H9 (cell line): ENCODE measurements around the gene HOGA1. TPM values are rescaled to one million over a fixed set of nuclear protein-coding genes. Genes with fewer than 3 reads are reported as not detected.

ENCODE experiments used
- DNase-seq: peaks from one replicate; pipeline ENCODE4 v3.0.0-alpha.2; 2017
- H2AFZ ChIP-seq: one replicate; pipeline ENCODE4 v1.6.1; 2013; ENCODE audit warnings: mild to moderate bottlenecking, low read length, control low read depth, moderate library complexity
- H2AK5ac ChIP-seq: 2 replicates; pipeline ENCODE4 v1.6.1; 2013; ENCODE audit warnings: low read length, control low read depth, mixed read lengths; ENCODE audit not compliant: insufficient read length
- H2BK120ac ChIP-seq: one replicate; pipeline ENCODE4 v1.6.1; 2013; ENCODE audit warnings: low read depth, mild to moderate bottlenecking, low read length, control low read depth, inconsistent platforms; ENCODE audit not compliant: poor library complexity, severe bottlenecking
- H2BK12ac ChIP-seq: 2 replicates; pipeline ENCODE4 v1.6.1; 2013; ENCODE audit warnings: low read length, control low read depth, mixed read lengths, low read depth; ENCODE audit not compliant: insufficient read length
- H2BK15ac ChIP-seq: 2 replicates; pipeline ENCODE4 v1.6.1; 2013; ENCODE audit warnings: low read depth, low read length, control low read depth
- H2BK20ac ChIP-seq: one replicate; pipeline ENCODE4 v1.6.1; 2013; ENCODE audit warnings: low read depth, mild to moderate bottlenecking, low read length, control low read depth, inconsistent platforms; ENCODE audit not compliant: poor library complexity, severe bottlenecking
- H2BK5ac ChIP-seq: 2 replicates; pipeline ENCODE4 v1.6.1; 2013; ENCODE audit warnings: low read length, control low read depth, mixed read lengths; ENCODE audit not compliant: insufficient read length
- H3K14ac ChIP-seq: 2 replicates; pipeline ENCODE4 v1.6.1; 2013; ENCODE audit warnings: low read length, control low read depth; ENCODE audit not compliant: insufficient read depth
- H3K18ac ChIP-seq: 2 replicates; pipeline ENCODE4 v1.6.1; 2013; ENCODE audit warnings: low read depth, mild to moderate bottlenecking, mixed read lengths, low read length, control low read depth; ENCODE audit not compliant: insufficient read length
- H3K23ac ChIP-seq: 2 replicates; pipeline ENCODE4 v1.6.1; 2013; ENCODE audit warnings: low read length, control low read depth, mixed read lengths, low read depth; ENCODE audit not compliant: insufficient read length
- H3K23me2 ChIP-seq: 2 replicates; pipeline ENCODE4 v1.6.1; 2013; ENCODE audit warnings: low read depth, mild to moderate bottlenecking, mixed read lengths, low read length, control low read depth; ENCODE audit not compliant: insufficient read length, poor library complexity, severe bottlenecking
- H3K27ac ChIP-seq: 2 replicates; pipeline ENCODE4 v1.5.1; 2013; ENCODE audit warnings: low read length, control low read depth, mixed read lengths, low read depth; ENCODE audit not compliant: insufficient read length
- H3K27me3 ChIP-seq: 2 replicates; pipeline ENCODE4 v1.6.1; 2013; ENCODE audit warnings: low read length, control low read depth, inconsistent platforms; ENCODE audit not compliant: insufficient read depth
- H3K4ac ChIP-seq: 2 replicates; pipeline ENCODE4 v1.6.1; 2013; ENCODE audit warnings: low read depth, mild to moderate bottlenecking, control low read depth, inconsistent platforms, low read length, moderate library complexity
- H3K4me1 ChIP-seq: 2 replicates; pipeline ENCODE4 v1.6.1; 2013; ENCODE audit warnings: low read length, control low read depth, inconsistent platforms; ENCODE audit not compliant: insufficient read depth
- H3K4me2 ChIP-seq: 2 replicates; pipeline ENCODE4 v1.6.1; 2013; ENCODE audit warnings: low read length, control low read depth, mixed read lengths; ENCODE audit not compliant: insufficient read length, insufficient read depth
- H3K56ac ChIP-seq: 2 replicates; pipeline ENCODE4 v1.6.1; 2013; ENCODE audit warnings: low read depth, mild to moderate bottlenecking, mixed read lengths, low read length, control low read depth; ENCODE audit not compliant: insufficient read length
- H3K79me1 ChIP-seq: 2 replicates; pipeline ENCODE4 v1.6.1; 2013; ENCODE audit warnings: low read depth, mild to moderate bottlenecking, moderate library complexity, low read length, control low read depth, inconsistent platforms; ENCODE audit not compliant: insufficient read depth, poor library complexity, severe bottlenecking
- H3K79me2 ChIP-seq: 2 replicates; pipeline ENCODE4 v1.6.1; 2013; ENCODE audit warnings: low read length, control low read depth, inconsistent platforms; ENCODE audit not compliant: insufficient read depth
- H3K9ac ChIP-seq: 2 replicates; pipeline ENCODE4 v1.6.1; 2013; ENCODE audit warnings: low read length, control low read depth, mixed read lengths; ENCODE audit not compliant: insufficient read length; ENCODE audit errors: extremely low read depth
- H3K9me3 ChIP-seq: one replicate; pipeline ENCODE4 v1.6.1; 2013; ENCODE audit warnings: low read depth, low read length, inconsistent platforms; ENCODE audit not compliant: control insufficient read depth
- H3T11ph ChIP-seq: one replicate; pipeline ENCODE4 v1.6.1; 2013; ENCODE audit warnings: mild to moderate bottlenecking, low read length, control low read depth, inconsistent platforms
- H4K20me1 ChIP-seq: one replicate; pipeline ENCODE4 v1.6.1; 2013; ENCODE audit not compliant: control insufficient read depth, insufficient read length, insufficient read depth
- H4K5ac ChIP-seq: 2 replicates; pipeline ENCODE4 v1.6.1; 2013; ENCODE audit warnings: low read depth, mild to moderate bottlenecking, mixed read lengths, low read length, control low read depth; ENCODE audit not compliant: insufficient read length
- H4K8ac ChIP-seq: replicated peaks from 2 replicates; pipeline ENCODE4 v1.6.1; 2013; ENCODE audit warnings: low read length, control low read depth, mixed read lengths, low read depth; ENCODE audit not compliant: insufficient read length
- H4K91ac ChIP-seq: 2 replicates; pipeline ENCODE4 v1.6.1; 2013; ENCODE audit warnings: low read depth, mild to moderate bottlenecking, moderate library complexity, mixed read lengths, low read length, control low read depth; ENCODE audit not compliant: insufficient read length
- H3K27ac Mint-ChIP-seq, 3 experiments: 2 replicates in 2 of 3; 3 replicates in 1 of 3; pipeline ENCODE4 v1.8.0; 2020 to 2021; ENCODE audit warnings: mixed read lengths in 3 of 3, mild to moderate bottlenecking in 1 of 3, moderate library complexity in 1 of 3
- H3K27me3 Mint-ChIP-seq: 2 replicates; pipeline ENCODE4 v1.8.0; 2021; ENCODE audit warnings: low read depth, mild to moderate bottlenecking, moderate library complexity, mixed read lengths
- H3K36me3 Mint-ChIP-seq, 3 experiments: 2 replicates in 2 of 3; 3 replicates in 1 of 3; pipeline ENCODE4 v1.8.0; 2020 to 2021; ENCODE audit warnings: low read depth in 3 of 3, mixed read lengths in 3 of 3; ENCODE audit not compliant: insufficient read depth in 1 of 3
- H3K4me1 Mint-ChIP-seq, 2 experiments: 2 replicates each; pipeline ENCODE4 v1.8.0; 2020; ENCODE audit warnings: mixed read lengths in 2 of 2
- H3K4me3 Mint-ChIP-seq, 2 experiments: 2 replicates in 1 of 2; 3 replicates in 1 of 2; pipeline ENCODE4 v1.8.0; 2020 to 2021; ENCODE audit warnings: mild to moderate bottlenecking in 2 of 2, mixed read lengths in 2 of 2, moderate library complexity in 1 of 2
- H3K9me3 Mint-ChIP-seq, 2 experiments: 2 replicates in 1 of 2; 3 replicates in 1 of 2; pipeline ENCODE4 v1.8.0; 2020; ENCODE audit warnings: mild to moderate bottlenecking in 2 of 2, mixed read lengths in 2 of 2, moderate library complexity in 1 of 2
- WGBS: extraction: QIAGEN DNeasy Blood & Tissue Kit; methylation state at CpG from one replicate; pipeline ENCODE4 v1.1.7; 2013; ENCODE audit warnings: missing lambda C conversion rate, low lambda C conversion rate, mixed read lengths; ENCODE audit not compliant: insufficient read length; ENCODE audit errors: extremely low coverage; 5-methylcytosine and 5-hydroxymethylcytosine counted together
- total RNA-seq: library from RNA; stranded (reverse); gene quantifications from 2 replicates; pipeline ENCODE4 v1.2.1, GENCODE V29; 2021
- TF ChIP-seq, protein P1 (sequence below): fragments of 200-600 bp; sonication (generic); conservative IDR thresholded peaks from 3 replicates; pipeline ENCODE4 v1.8.0; 2021; ENCODE audit warnings: antibody characterized with exemption, mild to moderate bottlenecking

HOGA1 gene
- total RNA-seq, 1 experiment from 2014 or later: 0.79 TPM

DNA sequence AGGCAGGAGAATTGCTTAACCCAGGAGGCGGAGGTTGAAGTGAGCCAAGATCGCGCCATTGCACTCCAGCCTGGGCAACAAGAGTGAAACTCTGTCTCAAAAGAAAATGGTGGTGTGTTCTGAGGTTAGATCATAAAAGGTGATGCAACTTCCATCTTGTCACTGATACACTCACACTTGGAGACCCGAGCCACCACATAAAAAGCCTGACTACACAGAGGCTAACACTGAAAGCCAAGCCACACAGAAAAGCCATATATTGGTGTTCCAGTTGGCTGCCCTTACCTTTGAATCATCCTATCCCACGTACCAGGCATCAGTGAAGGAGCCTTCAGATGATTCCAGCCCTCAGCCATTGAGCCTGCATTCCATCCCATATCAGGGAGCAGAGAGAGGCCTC lies 45.1 kb downstream of the HOGA1 start:
- Histone ChIP-seq H2BK15ac (no peak overlapping the region), H3K27me3 (no peaks in the 10 kb centered on the region), H3K18ac (no peak overlapping the region), H2AFZ (no peak overlapping the region), H4K91ac (no peak overlapping the region), H3K23ac (no peak overlapping the region), H3K4ac (no peak overlapping the region), H2BK12ac (no peak overlapping the region), H2BK20ac (no peak overlapping the region), H3K9me3 (no peaks in the 10 kb centered on the region), H3K4me1 (no peaks in the 10 kb centered on the region), H2BK120ac (no peak overlapping the region), H3K79me1 (no peaks in the 10 kb centered on the region), H2AK5ac (no peak overlapping the region), H4K8ac (no peak overlapping the region), H3K56ac (no peak overlapping the region), H3K79me2 (0 out of 2 replicates have a peak, but pooled peaks cover 3% of the 10 kb centered on the region), H2BK5ac (no peak overlapping the region), H4K20me1 (no peaks in the 10 kb centered on the region), H3K23me2 (peaks cover 7% of the 10 kb centered on the region), H3T11ph (no peak overlapping the region), H3K27ac (no peak overlapping the region), H3K4me2 (no peak overlapping the region), H3K14ac (no peak overlapping the region), H3K9ac (no peak overlapping the region), H4K5ac (no peak overlapping the region)
- Mint-ChIP-seq H3K4me1 (peaks cover 9 to 11% of the 10 kb centered on the region in 2 experiments), H3K9me3 (no peaks in the 10 kb centered on the region; a peak in 1 of 5 replicates), H3K27me3 (no peaks in the 10 kb centered on the region), H3K36me3 (peaks cover 0 to 2% (median 2%) of the 10 kb centered on the region in 3 experiments; a peak in 4 of 7 replicates), H3K27ac (peak overlapping the region in 1 of 3 experiments; percentile 13; a peak in 1 of 7 replicates), H3K4me3 (no peak overlapping the region; a peak in 1 of 5 replicates)
- whole genome bisulfite sequencing: no CpG with 5 or more reads among the region's 5 CpGs
- TF ChIP-seq, protein P1, sequence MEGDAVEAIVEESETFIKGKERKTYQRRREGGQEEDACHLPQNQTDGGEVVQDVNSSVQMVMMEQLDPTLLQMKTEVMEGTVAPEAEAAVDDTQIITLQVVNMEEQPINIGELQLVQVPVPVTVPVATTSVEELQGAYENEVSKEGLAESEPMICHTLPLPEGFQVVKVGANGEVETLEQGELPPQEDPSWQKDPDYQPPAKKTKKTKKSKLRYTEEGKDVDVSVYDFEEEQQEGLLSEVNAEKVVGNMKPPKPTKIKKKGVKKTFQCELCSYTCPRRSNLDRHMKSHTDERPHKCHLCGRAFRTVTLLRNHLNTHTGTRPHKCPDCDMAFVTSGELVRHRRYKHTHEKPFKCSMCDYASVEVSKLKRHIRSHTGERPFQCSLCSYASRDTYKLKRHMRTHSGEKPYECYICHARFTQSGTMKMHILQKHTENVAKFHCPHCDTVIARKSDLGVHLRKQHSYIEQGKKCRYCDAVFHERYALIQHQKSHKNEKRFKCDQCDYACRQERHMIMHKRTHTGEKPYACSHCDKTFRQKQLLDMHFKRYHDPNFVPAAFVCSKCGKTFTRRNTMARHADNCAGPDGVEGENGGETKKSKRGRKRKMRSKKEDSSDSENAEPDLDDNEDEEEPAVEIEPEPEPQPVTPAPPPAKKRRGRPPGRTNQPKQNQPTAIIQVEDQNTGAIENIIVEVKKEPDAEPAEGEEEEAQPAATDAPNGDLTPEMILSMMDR: no peak
- DNase-seq: no peak
